Activated naive CD8-positive, alpha-beta T cell treated with anti-CD3 and anti-CD28 coated beads, Interleukin-2, amount 10 ng/mL, durations not matched to agents 7 days and 5 days (primary cell): ENCODE measurements around the gene HOXA6. TPM values are rescaled to one million over a fixed set of nuclear protein-coding genes. Genes with fewer than 3 reads are reported as not detected.

Experiments
- ATAC-seq: fragments of 150-1000 bp; cut with Tn5 transposase; one replicate; pipeline ENCODE4 v1.10.0; 2021; ENCODE audit warnings: low read depth, moderate library complexity
- POLR2A ChIA-PET: fragments of 350-600 bp; sonication (Branson Sonifier 250); formaldehyde crosslinking; loops from one replicate; lab custom pipeline; 2021; ENCODE audit warnings: antibody characterized with exemption; lab: Charles Lee
- DNase-seq: peaks from one replicate; pipeline ENCODE4 v3.0.0; 2021
- H3K27ac Mint-ChIP-seq: one replicate; pipeline ENCODE4 v1.8.0; 2022; ENCODE audit warnings: mild to moderate bottlenecking, mixed read lengths
- H3K27me3 Mint-ChIP-seq: one replicate; pipeline ENCODE4 v1.8.0; 2022; ENCODE audit warnings: mild to moderate bottlenecking, moderate library complexity, mixed read lengths
- H3K36me3 Mint-ChIP-seq: one replicate; pipeline ENCODE4 v1.8.0; 2021; ENCODE audit warnings: mild to moderate bottlenecking, mixed read lengths
- H3K4me1 Mint-ChIP-seq: one replicate; pipeline ENCODE4 v1.8.0; 2021; ENCODE audit warnings: mixed read lengths
- H3K4me3 Mint-ChIP-seq: one replicate; pipeline ENCODE4 v1.8.0; 2022; ENCODE audit warnings: mild to moderate bottlenecking, moderate library complexity, mixed read lengths
- H3K9me3 Mint-ChIP-seq: one replicate; pipeline ENCODE4 v1.8.0; 2021; ENCODE audit warnings: mixed read lengths
- total RNA-seq, 2 experiments: library from RNA; stranded (reverse); gene quantifications; one replicate each; pipeline ENCODE4 v1.2.3, GENCODE V29; 2021

Gene HOXA6
- total RNA-seq, 2 experiments from 2014 or later = not detected

DNA sequence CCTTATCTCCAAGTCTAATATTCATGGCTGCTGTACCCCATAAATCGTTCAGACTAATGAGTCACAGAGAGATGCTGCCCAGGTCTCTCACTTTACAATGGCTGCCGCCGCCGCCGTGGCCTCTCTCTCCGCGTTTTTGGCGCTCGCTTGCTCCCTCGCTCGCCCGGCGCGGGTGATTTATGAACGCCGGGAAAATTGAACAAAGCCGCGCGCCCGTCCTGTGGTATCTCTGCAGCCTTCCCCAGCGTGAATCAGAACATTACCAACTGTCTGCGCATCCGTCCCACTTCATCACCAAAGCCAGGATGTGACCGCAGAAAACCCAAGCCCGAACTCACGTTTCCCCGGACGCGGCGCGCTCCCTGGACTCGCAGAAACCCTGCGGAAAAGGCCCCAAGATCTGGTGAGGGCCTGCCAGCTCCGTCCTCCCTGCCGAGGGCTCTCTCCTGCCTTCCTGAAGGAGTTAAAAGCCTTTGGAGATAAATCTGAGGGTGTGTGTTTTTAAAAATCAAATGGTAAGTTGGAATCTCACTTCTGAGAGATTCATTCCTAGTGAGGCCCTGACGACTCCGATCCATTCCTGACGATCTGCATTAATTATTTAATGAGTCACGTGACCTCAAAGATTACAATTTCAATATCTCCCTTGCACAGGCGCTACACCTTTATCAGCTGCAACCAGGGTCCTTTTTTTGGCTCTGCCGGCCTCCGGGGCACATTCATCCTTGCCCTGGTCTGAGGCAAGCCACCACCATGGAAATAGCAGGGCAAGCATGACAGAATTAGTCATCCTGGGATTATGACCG, 23.3 kb downstream of the HOXA6 start:
- ATAC-seq (no peak), DNase-seq (no peak)
- Mint-ChIP-seq H3K4me1 (no peaks in the 10 kb centered on the region), H3K4me3 (no peak overlapping the region), H3K27ac (no peak overlapping the region), H3K27me3 (peaks cover 21% of the 10 kb centered on the region), H3K36me3 (no peaks in the 10 kb centered on the region), H3K9me3 (no peaks in the 10 kb centered on the region)
- POLR2A ChIA-PET = no interaction called here

DNA sequence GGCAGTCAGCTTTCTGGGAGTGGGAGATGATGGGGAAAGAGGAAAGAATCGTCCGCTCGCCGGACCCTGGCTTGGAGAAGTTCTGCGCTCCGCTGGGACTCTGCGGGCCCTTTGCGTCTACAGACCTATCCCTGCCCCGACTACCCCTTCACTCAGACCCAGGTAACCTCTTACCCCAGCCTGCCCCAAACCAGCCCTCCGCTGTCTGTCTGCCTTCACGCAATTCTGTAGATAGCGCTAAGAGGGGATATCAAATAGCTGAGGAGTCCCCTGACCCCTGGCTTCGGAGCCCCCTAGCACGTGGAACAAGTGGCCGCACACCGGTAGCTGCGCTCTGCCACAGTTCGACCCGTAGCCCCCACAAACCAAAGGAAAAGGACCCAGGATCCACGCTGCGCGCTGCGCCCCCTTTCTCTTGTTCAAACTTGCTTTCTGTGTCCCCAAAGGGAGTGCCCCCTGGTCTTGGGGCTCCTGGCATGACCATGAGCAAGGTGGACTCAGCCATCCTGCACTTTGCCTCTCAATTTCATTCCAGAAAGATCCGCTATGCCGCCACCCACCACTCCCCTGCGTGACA, 24.0 kb downstream of the HOXA6 start:
- Mint-ChIP-seq H3K36me3 (no peaks in the 10 kb centered on the region), H3K4me3 (no peak overlapping the region), H3K9me3 (no peaks in the 10 kb centered on the region), H3K4me1 (no peaks in the 10 kb centered on the region), H3K27me3 (peaks cover 25% of the 10 kb centered on the region), H3K27ac (no peak overlapping the region)
- DNase-seq = no peak
- no peak for ATAC-seq
- POLR2A ChIA-PET = no interaction called here

DNA sequence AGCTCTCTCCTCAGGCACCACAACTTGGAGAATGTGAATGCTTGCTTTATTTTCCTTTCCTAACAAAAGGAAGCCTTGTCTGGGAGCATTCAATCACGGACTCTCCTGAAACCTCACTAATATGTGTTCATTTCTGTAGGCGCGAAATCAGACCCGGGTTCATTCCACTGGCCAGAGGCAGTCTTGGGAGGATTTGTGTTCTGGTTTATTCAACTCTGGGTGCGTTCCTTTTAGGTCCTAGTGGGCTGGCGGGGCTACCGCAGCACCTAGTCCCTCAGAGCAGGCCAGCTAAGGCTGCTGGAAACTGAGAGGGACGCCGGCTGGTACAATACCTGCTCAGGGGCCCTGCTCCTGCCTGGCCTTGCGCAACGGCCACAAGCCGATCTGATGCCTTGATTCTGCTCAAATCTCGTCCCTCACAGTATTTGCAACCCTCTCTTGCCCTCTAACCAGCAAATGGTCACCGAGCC, 24.5 kb downstream of the HOXA6 start:
- no peaks in the 10 kb centered on the region for H3K4me1 Mint-ChIP-seq
- POLR2A ChIA-PET = no interaction called here
- no peaks in the 10 kb centered on the region for H3K9me3 Mint-ChIP-seq
- H3K36me3 Mint-ChIP-seq = no peaks in the 10 kb centered on the region
- no peak for ATAC-seq
- no peak for DNase-seq
- no peak overlapping the region for H3K4me3 Mint-ChIP-seq
- H3K27me3 Mint-ChIP-seq = peaks cover 25% of the 10 kb centered on the region
- no peak overlapping the region for H3K27ac Mint-ChIP-seq

DNA sequence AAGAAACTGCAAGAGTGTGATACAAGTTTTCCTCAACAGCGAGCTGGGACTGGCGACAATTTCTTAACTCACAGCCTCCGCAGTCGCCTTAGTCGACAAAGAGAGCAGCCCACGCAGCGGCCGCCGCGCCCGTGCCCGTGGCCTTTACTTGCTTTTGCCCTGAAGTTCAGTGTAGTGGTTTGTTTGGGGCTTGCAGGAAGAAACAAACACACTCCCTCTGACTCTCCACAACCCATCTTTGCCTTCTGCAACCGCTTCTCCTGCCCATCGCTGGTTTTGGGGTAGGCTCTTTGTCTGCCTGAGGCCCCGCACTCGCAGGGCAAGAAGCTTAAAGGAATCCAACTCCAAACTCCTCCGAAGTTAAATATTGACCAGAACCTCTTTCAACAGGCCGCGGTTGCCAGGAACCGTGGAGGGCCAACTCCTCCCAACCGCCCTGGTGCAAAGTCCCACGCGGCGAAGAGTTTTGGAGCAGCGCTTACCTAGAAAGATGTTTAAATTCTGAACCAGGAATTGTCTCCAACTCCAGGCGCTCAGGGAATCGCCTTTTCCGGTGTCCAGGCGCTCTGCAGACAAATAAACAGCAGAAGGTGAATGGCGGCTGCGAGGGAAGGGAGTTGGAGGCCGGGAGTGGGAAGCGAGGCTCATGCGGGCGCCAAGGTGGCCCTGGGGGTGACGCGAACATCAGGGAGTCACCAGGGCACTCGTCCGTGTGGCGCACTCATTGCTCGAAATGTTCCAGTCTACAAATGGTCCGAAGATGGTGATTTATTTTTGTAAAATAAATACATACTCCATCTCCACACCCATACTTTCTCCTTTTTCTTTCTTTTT, 25.3 kb downstream of the HOXA6 start:
- Mint-ChIP-seq H3K36me3 (no peaks in the 10 kb centered on the region), H3K27ac (no peak overlapping the region), H3K4me3 (no peak overlapping the region), H3K9me3 (no peaks in the 10 kb centered on the region), H3K27me3 (peaks cover 18% of the 10 kb centered on the region), H3K4me1 (no peaks in the 10 kb centered on the region)
- POLR2A ChIA-PET = no interaction called here
- ATAC-seq (no peak), DNase-seq (no peak)

DNA sequence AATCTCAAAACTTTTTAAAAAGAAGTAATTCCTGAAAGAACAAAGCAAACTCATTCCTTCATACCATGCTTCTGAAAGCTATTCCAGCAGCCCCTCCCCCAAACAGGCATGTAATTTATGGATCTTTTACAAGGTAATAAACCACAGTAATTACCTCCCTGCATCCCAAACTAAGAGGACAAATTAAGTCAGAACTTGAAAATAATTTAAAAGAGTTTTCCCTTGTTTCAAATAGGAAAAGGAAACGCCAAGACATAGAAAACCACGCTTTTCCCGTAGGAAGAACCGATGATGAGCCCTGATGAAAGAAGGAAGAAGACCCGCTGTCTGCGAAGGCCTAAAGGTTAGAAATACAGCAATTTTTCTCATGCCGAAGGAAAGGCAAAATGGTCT, 25.9 kb downstream of the HOXA6 start:
- DNase-seq = no peak
- no peaks in the 10 kb centered on the region for H3K4me1 Mint-ChIP-seq
- ATAC-seq = no peak
- no peak overlapping the region for H3K27ac Mint-ChIP-seq
- no peaks in the 10 kb centered on the region for H3K9me3 Mint-ChIP-seq
- POLR2A ChIA-PET = no interaction called here
- H3K36me3 Mint-ChIP-seq = no peaks in the 10 kb centered on the region
- H3K27me3 Mint-ChIP-seq = peaks cover 13% of the 10 kb centered on the region
- no peak overlapping the region for H3K4me3 Mint-ChIP-seq

DNA sequence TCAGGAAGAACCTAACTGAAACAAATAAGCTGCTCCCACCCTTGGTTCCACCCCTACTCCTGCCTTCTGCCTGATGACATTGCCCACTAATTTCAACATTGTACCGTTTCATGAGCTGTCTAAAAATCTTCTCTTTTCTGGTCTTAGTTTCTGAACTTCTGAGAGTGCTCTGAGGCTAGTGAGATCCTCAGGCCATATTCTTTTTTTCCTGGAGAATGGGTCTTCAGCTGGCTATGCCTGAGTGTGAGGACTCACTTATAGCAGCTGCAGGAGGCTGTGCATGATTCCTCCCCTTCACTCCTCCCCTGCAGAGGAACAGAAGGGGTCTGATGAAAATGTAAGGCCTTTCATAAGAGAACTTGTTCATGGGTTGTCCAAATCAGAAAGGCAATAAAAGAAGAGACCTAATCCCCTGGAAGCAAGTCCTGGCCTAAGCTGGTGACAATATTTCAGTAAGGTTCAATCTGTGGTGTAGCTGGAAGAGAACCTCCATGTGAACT, 28.1 kb downstream of the HOXA6 start:
- no peak overlapping the region for H3K27ac Mint-ChIP-seq
- POLR2A ChIA-PET = no interaction called here
- H3K27me3 Mint-ChIP-seq = peaks cover 6% of the 10 kb centered on the region
- ATAC-seq (no peak), DNase-seq (no peak)
- H3K4me3 Mint-ChIP-seq = no peak overlapping the region
- H3K4me1 Mint-ChIP-seq = no peaks in the 10 kb centered on the region
- no peaks in the 10 kb centered on the region for H3K9me3 Mint-ChIP-seq
- no peaks in the 10 kb centered on the region for H3K36me3 Mint-ChIP-seq

DNA sequence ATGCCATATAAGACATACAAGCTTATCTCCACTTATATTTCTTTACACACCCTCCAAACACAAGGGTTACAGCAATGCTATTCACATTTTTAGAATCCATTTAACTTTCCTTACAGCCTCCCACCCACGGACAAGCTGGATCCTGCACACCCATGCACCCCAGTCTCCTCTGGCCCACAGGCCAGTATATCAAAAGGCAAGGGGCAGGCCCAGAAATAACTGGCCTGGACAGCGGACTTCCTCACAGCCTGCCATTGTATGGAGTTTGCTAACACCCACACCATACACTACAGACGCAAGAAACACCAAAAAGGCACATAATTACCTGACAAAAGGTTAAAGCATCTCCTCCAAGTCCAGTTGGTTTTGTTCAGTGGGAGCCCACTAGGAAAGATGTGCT, 29.0 kb downstream of the HOXA6 start:
- ATAC-seq (no peak), DNase-seq (no peak)
- no peak overlapping the region for H3K27ac Mint-ChIP-seq
- peaks cover 6% of the 10 kb centered on the region for H3K27me3 Mint-ChIP-seq
- no peaks in the 10 kb centered on the region for H3K9me3 Mint-ChIP-seq
- no peak overlapping the region for H3K4me3 Mint-ChIP-seq
- no peaks in the 10 kb centered on the region for H3K36me3 Mint-ChIP-seq
- POLR2A ChIA-PET = no interaction called here
- no peaks in the 10 kb centered on the region for H3K4me1 Mint-ChIP-seq

DNA sequence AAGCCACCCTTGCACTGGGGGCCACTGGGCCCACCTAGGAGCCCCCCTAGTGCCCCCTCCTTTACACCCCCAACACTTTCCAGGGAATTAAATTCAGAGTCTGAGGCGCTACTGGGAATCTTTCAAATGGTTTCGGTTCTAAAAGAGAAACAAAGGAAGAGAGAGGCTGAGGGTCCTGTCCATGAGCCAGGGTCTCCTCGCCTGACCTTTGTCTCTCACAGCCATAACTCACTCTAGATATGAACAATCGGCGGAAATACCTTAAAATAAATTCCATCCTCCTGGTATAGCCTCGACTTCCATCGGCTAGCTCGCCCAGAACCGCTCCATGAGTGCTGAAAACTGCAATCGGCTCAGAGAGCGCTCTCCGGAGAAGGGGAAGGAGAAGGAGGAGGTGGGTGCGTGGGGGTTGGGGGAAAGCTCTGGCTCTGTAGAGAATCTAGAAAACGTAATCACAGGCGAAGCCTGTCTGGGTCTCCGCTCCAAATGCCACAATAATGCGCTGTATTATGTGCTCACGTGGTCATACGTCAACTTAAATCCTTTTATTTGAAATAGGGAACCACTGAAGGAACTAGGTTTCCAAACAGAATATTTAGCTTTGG, 29.6 kb downstream of the HOXA6 start:
- DNase-seq = no peak
- POLR2A ChIA-PET = no interaction called here
- Mint-ChIP-seq H3K9me3 (no peaks in the 10 kb centered on the region), H3K4me1 (no peaks in the 10 kb centered on the region), H3K27ac (no peak overlapping the region), H3K27me3 (peaks cover 6% of the 10 kb centered on the region), H3K4me3 (no peak overlapping the region), H3K36me3 (no peaks in the 10 kb centered on the region)
- ATAC-seq = no peak

DNA sequence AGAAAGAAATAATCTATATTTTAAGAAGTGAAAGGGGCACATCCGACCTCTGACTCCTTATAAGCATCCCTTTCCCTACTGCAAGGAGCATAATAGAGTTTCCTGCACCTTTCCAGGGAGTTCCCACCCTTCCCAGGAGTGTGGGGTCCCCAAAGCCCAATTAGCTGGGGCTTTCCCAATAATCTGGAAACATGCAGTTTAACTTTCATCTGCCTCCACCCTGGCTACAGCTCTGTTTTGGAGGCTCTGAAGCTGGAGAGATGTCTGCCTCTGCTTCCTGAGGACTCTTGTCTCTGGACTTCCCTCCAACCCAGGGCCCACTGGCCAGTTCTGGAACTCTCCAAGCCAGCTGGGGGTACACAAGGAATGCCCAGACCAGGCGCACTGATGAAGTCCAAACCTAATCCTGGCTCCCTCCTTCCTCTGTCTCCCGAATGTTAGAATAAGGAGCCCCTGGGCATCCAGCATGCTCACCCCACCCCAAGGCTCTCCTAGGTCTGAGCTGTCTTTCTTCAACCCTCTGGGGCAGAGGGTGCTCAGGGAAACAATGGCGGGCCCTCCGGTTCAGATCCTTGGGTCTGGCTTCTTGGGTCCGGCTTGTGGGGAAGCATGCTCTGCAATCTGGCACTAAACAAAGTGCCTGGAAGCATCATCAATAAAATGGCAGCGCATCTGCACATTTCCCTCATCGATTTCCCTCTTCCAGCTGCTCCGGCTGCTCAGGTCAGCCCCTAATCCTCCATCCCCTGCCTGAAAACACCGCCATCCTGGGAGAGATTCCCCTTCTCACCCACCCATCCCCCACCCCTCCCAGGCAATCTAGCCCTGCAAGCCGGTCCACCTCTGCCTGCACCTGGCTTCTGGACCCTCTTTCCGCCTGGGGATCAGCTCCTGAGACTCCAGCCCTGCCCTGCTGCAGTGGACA, 30.4 kb downstream of the HOXA6 start:
- ATAC-seq (no peak), DNase-seq (no peak)
- POLR2A ChIA-PET = no interaction called here
- H3K27ac Mint-ChIP-seq = no peak overlapping the region
- no peak overlapping the region for H3K4me3 Mint-ChIP-seq
- H3K36me3 Mint-ChIP-seq = no peaks in the 10 kb centered on the region
- H3K4me1 Mint-ChIP-seq = no peaks in the 10 kb centered on the region
- H3K9me3 Mint-ChIP-seq = no peaks in the 10 kb centered on the region
- H3K27me3 Mint-ChIP-seq = peaks cover 6% of the 10 kb centered on the region

DNA sequence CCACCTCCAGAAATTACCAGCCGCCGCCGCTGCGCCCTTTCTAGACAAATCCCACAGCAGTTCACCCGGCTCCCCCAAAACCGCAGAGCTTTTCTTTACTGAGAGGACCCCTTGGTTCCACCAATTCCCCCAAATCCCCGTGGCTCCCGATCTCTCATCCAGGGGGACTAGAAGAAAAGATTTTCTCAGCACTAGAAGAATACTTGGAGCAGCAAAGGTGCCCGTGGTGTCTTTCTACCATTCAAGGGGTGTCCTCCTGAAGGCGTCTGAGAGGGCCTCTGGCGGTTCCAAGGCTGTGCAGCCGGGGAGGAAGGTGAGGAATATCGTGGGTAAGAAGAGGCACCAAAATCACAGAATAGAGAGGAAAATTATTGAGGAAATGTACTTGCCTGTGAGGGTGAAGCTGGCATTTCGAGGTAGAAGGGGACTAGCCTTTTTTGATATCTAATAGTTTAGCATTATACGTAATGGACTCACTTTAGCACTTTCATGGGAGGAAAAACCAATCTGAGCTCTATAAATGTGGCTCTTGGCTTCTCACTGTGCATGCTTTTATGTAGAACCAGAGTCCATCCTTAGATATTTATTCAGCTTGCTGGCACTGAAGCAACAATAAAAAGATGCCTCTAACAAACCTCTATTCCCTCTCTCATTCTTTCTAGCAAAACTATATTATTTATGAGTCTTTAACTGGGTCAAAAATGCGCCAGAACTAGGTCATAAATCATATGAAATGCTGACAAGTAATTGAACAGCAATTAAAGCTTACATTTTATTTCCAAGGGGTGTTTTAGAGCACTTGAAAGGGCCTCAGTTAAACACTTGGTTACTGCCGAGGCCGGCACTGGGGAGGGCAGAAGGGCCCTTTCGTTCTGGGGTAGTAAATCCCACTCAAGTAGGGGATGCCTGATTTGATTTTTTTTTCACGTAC, 31.3 kb downstream of the HOXA6 start:
- no peaks in the 10 kb centered on the region for H3K4me1 Mint-ChIP-seq
- H3K27ac Mint-ChIP-seq = no peak overlapping the region
- ATAC-seq (no peak), DNase-seq (no peak)
- H3K36me3 Mint-ChIP-seq = no peaks in the 10 kb centered on the region
- H3K9me3 Mint-ChIP-seq = no peaks in the 10 kb centered on the region
- peaks cover 9% of the 10 kb centered on the region for H3K27me3 Mint-ChIP-seq
- POLR2A ChIA-PET = no interaction called here
- no peak overlapping the region for H3K4me3 Mint-ChIP-seq

DNA sequence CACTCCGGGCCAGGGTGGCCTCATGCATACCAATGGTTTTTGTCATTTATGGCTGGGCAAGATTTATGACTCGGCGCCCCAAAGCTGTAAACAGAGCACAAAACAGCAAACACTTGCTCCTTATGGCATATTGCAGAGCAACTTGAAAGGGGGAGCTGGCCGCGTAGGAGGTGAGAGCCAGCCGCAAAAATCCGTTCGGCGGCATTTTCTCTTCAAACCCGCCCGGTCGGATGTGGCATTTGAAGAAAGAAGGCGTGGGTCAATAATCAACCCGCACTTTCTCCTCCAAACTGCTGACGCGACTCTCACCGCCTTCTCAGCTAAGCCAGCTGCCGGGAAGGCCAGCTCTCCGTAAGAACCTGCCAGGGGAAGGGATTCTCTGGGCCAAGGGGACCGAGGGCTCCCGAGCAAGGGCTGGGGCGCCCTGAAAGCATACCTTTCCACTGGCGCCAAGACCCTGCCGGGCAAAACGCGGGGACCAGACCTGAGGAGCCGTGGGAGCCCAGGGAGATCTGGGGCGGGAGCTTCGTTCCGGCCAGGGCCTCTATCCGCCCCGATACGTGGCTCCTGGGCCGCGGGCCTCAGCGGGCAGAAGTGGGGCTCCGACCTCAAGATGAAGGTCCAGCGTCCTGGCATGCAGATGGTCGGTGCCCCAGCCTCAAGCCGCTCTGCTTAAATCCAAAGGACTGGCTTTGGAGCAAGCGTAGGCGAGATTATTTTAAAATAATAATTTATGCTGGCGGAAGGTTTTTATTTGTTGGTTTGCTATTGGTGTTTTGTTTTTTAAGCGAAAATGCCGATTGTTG, 32.1 kb downstream of the HOXA6 start:
- POLR2A ChIA-PET = no interaction called here
- DNase-seq (no peak), ATAC-seq (no peak)
- peaks cover 11% of the 10 kb centered on the region for H3K27me3 Mint-ChIP-seq
- H3K4me3 Mint-ChIP-seq = no peak overlapping the region
- no peaks in the 10 kb centered on the region for H3K4me1 Mint-ChIP-seq
- no peaks in the 10 kb centered on the region for H3K9me3 Mint-ChIP-seq
- H3K36me3 Mint-ChIP-seq = no peaks in the 10 kb centered on the region
- no peak overlapping the region for H3K27ac Mint-ChIP-seq
